H1 (cell line): ENCODE measurements around the gene WBP1L. TPM values are rescaled to one million over a fixed set of nuclear protein-coding genes. Genes with fewer than 3 reads are reported as not detected.

Source experiments
- CBX8 ChIP-seq: fragments of 300-800, 300-1000 bp; sonication (generic); IDR thresholded peaks from 2 replicates; pipeline ENCODE4 v1.7.1; 2016; ENCODE audit warnings: low read depth, low read length, borderline replicate concordance
- CEBPB ChIP-seq: IDR thresholded peaks from 2 replicates; pipeline ENCODE4 v1.6.1; 2012; ENCODE audit warnings: low read depth, low read length
- EP300 ChIP-seq, 2 experiments: IDR thresholded peaks; 1 replicate in 1 of 2; 2 replicates in 1 of 2; pipeline ENCODE4 v1.6.1; 2011 to 2012; ENCODE audit warnings: low read depth in 2 of 2, low read length in 2 of 2, mild to moderate bottlenecking in 2 of 2, borderline replicate concordance in 1 of 2, inconsistent platforms in 1 of 2, moderate library complexity in 1 of 2
- EZH2 ChIP-seq: fragments of 200-600 bp; sonication (generic); IDR thresholded peaks from 2 replicates; pipeline ENCODE4 v1.7.1; 2012; ENCODE audit warnings: low read depth, mild to moderate bottlenecking, moderate library complexity, low read length, inconsistent platforms; ENCODE audit not compliant: severe bottlenecking
- JUND ChIP-seq: IDR thresholded peaks from 2 replicates; pipeline ENCODE4 v1.6.1; 2011; ENCODE audit warnings: mild to moderate bottlenecking, improper control_type of control experiment, low read length
- MAX ChIP-seq: IDR thresholded peaks from 2 replicates; pipeline ENCODE4 v1.6.1; 2012; ENCODE audit warnings: inconsistent platforms
- POLR2AphosphoS5 ChIP-seq: IDR thresholded peaks from 2 replicates; pipeline ENCODE4 v1.6.1; 2011; ENCODE audit warnings: low read depth, low read length
- SIX5 ChIP-seq: IDR thresholded peaks from 2 replicates; pipeline ENCODE4 v1.6.1; 2011; ENCODE audit warnings: mild to moderate bottlenecking, low read depth, low read length
- SP2 ChIP-seq: IDR thresholded peaks from 2 replicates; pipeline ENCODE4 v1.6.1; 2012; ENCODE audit warnings: mild to moderate bottlenecking, low read length, inconsistent platforms
- polyA plus RNA-seq, 7 experiments: library from polyadenylated mRNA; depleted of rRNA in 3 of 7; stranded (reverse) in 5 of 7; unstranded in 2 of 7; fragments of >200 nt in 5 of 7; fragments of 200-250 nt in 2 of 7; gene quantifications; 1 replicate in 5 of 7; 2 replicates in 1 of 7; 4 replicates in 1 of 7; pipeline versions ENCODE4 v1.2.1 to v1.2.3, GENCODE V29; 2011 to 2013; ENCODE audit warnings: missing spikeins in 2 of 7, mixed read lengths in 2 of 7
- total RNA-seq: library from RNA; stranded (reverse); fragmentation: NEBNext Ultra II Directional; extraction: Animal tissue kit (Norgen Biotek cat#: 25700); gene quantifications from 2 replicates; pipeline ENCODE4 v1.2.1, GENCODE V29; 2021
- TF ChIP-seq, protein P1 (sequence below): fragments of 300-600 bp; sonication (generic); IDR thresholded peaks from 2 replicates; pipeline ENCODE4 v1.7.1; 2012; ENCODE audit warnings: low read length, moderate library complexity, mild to moderate bottlenecking, inconsistent platforms; ENCODE audit not compliant: insufficient replicate concordance
- TF ChIP-seq, protein P2 (sequence below): IDR thresholded peaks from 2 replicates; pipeline ENCODE4 v1.6.1; 2012; ENCODE audit warnings: inconsistent platforms

WBP1L gene
- total and polyA plus RNA-seq, 2 of the 8 experiments (the other 6 are each of a cell fraction or from before 2014, with no cell fraction given), result 26.6 to 29.9 TPM

GRCh38 chr10:102763037-102763607, 19.4 kb downstream of the WBP1L start (continued):
- TF ChIP-seq, protein P1, sequence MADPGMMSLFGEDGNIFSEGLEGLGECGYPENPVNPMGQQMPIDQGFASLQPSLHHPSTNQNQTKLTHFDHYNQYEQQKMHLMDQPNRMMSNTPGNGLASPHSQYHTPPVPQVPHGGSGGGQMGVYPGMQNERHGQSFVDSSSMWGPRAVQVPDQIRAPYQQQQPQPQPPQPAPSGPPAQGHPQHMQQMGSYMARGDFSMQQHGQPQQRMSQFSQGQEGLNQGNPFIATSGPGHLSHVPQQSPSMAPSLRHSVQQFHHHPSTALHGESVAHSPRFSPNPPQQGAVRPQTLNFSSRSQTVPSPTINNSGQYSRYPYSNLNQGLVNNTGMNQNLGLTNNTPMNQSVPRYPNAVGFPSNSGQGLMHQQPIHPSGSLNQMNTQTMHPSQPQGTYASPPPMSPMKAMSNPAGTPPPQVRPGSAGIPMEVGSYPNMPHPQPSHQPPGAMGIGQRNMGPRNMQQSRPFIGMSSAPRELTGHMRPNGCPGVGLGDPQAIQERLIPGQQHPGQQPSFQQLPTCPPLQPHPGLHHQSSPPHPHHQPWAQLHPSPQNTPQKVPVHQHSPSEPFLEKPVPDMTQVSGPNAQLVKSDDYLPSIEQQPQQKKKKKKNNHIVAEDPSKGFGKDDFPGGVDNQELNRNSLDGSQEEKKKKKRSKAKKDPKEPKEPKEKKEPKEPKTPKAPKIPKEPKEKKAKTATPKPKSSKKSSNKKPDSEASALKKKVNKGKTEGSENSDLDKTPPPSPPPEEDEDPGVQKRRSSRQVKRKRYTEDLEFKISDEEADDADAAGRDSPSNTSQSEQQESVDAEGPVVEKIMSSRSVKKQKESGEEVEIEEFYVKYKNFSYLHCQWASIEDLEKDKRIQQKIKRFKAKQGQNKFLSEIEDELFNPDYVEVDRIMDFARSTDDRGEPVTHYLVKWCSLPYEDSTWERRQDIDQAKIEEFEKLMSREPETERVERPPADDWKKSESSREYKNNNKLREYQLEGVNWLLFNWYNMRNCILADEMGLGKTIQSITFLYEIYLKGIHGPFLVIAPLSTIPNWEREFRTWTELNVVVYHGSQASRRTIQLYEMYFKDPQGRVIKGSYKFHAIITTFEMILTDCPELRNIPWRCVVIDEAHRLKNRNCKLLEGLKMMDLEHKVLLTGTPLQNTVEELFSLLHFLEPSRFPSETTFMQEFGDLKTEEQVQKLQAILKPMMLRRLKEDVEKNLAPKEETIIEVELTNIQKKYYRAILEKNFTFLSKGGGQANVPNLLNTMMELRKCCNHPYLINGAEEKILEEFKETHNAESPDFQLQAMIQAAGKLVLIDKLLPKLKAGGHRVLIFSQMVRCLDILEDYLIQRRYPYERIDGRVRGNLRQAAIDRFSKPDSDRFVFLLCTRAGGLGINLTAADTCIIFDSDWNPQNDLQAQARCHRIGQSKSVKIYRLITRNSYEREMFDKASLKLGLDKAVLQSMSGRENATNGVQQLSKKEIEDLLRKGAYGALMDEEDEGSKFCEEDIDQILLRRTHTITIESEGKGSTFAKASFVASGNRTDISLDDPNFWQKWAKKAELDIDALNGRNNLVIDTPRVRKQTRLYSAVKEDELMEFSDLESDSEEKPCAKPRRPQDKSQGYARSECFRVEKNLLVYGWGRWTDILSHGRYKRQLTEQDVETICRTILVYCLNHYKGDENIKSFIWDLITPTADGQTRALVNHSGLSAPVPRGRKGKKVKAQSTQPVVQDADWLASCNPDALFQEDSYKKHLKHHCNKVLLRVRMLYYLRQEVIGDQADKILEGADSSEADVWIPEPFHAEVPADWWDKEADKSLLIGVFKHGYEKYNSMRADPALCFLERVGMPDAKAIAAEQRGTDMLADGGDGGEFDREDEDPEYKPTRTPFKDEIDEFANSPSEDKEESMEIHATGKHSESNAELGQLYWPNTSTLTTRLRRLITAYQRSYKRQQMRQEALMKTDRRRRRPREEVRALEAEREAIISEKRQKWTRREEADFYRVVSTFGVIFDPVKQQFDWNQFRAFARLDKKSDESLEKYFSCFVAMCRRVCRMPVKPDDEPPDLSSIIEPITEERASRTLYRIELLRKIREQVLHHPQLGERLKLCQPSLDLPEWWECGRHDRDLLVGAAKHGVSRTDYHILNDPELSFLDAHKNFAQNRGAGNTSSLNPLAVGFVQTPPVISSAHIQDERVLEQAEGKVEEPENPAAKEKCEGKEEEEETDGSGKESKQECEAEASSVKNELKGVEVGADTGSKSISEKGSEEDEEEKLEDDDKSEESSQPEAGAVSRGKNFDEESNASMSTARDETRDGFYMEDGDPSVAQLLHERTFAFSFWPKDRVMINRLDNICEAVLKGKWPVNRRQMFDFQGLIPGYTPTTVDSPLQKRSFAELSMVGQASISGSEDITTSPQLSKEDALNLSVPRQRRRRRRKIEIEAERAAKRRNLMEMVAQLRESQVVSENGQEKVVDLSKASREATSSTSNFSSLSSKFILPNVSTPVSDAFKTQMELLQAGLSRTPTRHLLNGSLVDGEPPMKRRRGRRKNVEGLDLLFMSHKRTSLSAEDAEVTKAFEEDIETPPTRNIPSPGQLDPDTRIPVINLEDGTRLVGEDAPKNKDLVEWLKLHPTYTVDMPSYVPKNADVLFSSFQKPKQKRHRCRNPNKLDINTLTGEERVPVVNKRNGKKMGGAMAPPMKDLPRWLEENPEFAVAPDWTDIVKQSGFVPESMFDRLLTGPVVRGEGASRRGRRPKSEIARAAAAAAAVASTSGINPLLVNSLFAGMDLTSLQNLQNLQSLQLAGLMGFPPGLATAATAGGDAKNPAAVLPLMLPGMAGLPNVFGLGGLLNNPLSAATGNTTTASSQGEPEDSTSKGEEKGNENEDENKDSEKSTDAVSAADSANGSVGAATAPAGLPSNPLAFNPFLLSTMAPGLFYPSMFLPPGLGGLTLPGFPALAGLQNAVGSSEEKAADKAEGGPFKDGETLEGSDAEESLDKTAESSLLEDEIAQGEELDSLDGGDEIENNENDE, result no peak
- TF ChIP-seq CEBPB, result no peak
- TF ChIP-seq, protein P2, sequence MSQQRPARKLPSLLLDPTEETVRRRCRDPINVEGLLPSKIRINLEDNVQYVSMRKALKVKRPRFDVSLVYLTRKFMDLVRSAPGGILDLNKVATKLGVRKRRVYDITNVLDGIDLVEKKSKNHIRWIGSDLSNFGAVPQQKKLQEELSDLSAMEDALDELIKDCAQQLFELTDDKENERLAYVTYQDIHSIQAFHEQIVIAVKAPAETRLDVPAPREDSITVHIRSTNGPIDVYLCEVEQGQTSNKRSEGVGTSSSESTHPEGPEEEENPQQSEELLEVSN, result no peak
- no peak for TF ChIP-seq SIX5
- TF ChIP-seq MAX, result no peak
- TF ChIP-seq EP300 (IDR thresholded peaks at IDR 0.05; ENCODE audit: borderline replicate concordance in 1 of 2, low read depth in 2 of 2, low read length in 2 of 2), result no peak
- TF ChIP-seq CBX8, result no peak
- no peak for TF ChIP-seq JUND
- TF ChIP-seq POLR2AphosphoS5, result no peak
- no peak for TF ChIP-seq EZH2
- TF ChIP-seq SP2, result no peak
- TF ChIP-seq, all 59 proteins: peak for 0
